Breast epithelium (tissue), 4 donors: ENCODE measurements around the gene KCTD16. TPM values are rescaled to one million over a fixed set of nuclear protein-coding genes. Genes with fewer than 3 reads are reported as not detected.

ENCODE experiments used
- DNase-seq, 2 donors: peaks; one replicate each; pipeline ENCODE4 v3.0.0-alpha.2; 2019; ENCODE audit warnings: low spot score in 2 of 2
- H3K27ac ChIP-seq, 2 donors: fragments of 200-600 bp; sonication (generic) in 1 of 2; one replicate each; pipeline ENCODE4 v1.5.1; 2016 to 2019; ENCODE audit warnings: mild to moderate bottlenecking in 1 of 2
- H3K27me3 ChIP-seq, 2 donors: fragments of 200-600 bp; sonication (generic) in 1 of 2; one replicate each; pipeline versions ENCODE4 v1.5.1 to v1.6.0; 2017 to 2019; ENCODE audit warnings: control low read depth in 1 of 2, mild to moderate bottlenecking in 1 of 2
- H3K36me3 ChIP-seq: fragments of 200-600 bp; one replicate; pipeline ENCODE4 v1.5.1; 2019
- H3K4me1 ChIP-seq, 2 donors: fragments of 200-600 bp; sonication (generic); one replicate each; pipeline ENCODE4 v1.5.1; 2016 to 2019; ENCODE audit warnings: control low read depth in 1 of 2
- H3K4me3 ChIP-seq, 3 donors: fragments of 200-600 bp; sonication (generic); 1 replicate in 2 of 3; 2 replicates in 1 of 3; pipeline ENCODE4 v1.5.1; 2016 to 2019; ENCODE audit warnings: mild to moderate bottlenecking in 3 of 3, moderate library complexity in 2 of 3
- H3K9me3 ChIP-seq, 2 donors: fragments of 200-600 bp; sonication (generic) in 1 of 2; one replicate each; pipeline ENCODE4 v1.5.1; 2016 to 2019; ENCODE audit warnings: control low read depth in 1 of 2
- POLR2A ChIP-seq: fragments of 450-650 bp; IDR thresholded peaks from one replicate; pipeline ENCODE4 v1.6.1; 2016; ENCODE audit warnings: antibody characterized with exemption, mild to moderate bottlenecking, moderate library complexity
- POLR2AphosphoS5 ChIP-seq, 3 donors: sonication (generic); formaldehyde crosslinking; IDR thresholded peaks; one replicate each; pipeline ENCODE4 v1.6.1; 2017; ENCODE audit warnings: antibody characterized with exemption in 3 of 3
- intact Hi-C: fragments of 100-400 bp; cut with DNase I; formaldehyde crosslinking; loops from one replicate; pipeline ENCODE4 v1.15.1; 2023; ENCODE audit warnings: low total_unique reads
- total RNA-seq, 3 donors: library from RNA; depleted of rRNA; stranded (reverse); fragments of >200 nt; gene quantifications; one replicate each; pipeline ENCODE4 v1.1.0, GENCODE V29; 2016
- TF ChIP-seq, protein P1 (sequence below), 3 donors: fragments of 450-650 bp; IDR thresholded peaks; one replicate each; pipeline ENCODE4 v1.5.1; 2016 to 2017; ENCODE audit warnings: antibody characterized with exemption in 3 of 3, mild to moderate bottlenecking in 3 of 3, moderate library complexity in 3 of 3

KCTD16 gene
- total RNA-seq, 3 donors from 2014 or later, result under 0.01 to 0.33 (median 0.32) TPM

DNA sequence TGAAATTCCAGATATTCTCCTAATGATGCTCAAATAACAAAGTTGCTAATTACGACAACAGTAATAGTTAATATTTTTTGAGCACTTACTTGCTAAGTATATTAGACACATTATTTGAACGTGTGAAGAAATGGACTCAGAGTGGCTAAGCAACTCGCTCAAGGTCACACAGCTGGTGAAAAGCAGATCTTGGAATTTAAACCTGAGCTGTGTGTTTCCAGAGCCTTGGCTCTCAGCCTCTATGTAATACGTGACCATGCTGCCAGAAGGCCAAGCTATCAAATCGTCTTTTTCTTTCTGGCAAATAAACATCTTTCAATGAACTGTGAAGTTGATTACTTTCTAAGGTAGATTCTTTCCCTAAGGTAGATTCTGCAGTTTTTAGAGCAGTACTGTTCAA is 61.6 kb downstream of the KCTD16 start:
- intact Hi-C loops, result no loop called here
- H3K4me3 ChIP-seq, result no peak overlapping the region
- H3K9me3 ChIP-seq, result no peaks in the 10 kb centered on the region
- no peaks in the 10 kb centered on the region for H3K27me3 ChIP-seq
- TF ChIP-seq, protein P1, sequence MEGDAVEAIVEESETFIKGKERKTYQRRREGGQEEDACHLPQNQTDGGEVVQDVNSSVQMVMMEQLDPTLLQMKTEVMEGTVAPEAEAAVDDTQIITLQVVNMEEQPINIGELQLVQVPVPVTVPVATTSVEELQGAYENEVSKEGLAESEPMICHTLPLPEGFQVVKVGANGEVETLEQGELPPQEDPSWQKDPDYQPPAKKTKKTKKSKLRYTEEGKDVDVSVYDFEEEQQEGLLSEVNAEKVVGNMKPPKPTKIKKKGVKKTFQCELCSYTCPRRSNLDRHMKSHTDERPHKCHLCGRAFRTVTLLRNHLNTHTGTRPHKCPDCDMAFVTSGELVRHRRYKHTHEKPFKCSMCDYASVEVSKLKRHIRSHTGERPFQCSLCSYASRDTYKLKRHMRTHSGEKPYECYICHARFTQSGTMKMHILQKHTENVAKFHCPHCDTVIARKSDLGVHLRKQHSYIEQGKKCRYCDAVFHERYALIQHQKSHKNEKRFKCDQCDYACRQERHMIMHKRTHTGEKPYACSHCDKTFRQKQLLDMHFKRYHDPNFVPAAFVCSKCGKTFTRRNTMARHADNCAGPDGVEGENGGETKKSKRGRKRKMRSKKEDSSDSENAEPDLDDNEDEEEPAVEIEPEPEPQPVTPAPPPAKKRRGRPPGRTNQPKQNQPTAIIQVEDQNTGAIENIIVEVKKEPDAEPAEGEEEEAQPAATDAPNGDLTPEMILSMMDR (IDR thresholded peaks at IDR 0.05), result no peak
- no peak for TF ChIP-seq POLR2AphosphoS5 (IDR thresholded peaks at IDR 0.05)
- no peak for TF ChIP-seq POLR2A
- H3K27ac ChIP-seq, result no peak overlapping the region
- no peaks in the 10 kb centered on the region for H3K4me1 ChIP-seq
- H3K36me3 ChIP-seq, result no peaks in the 10 kb centered on the region
- no peak for DNase-seq

DNA sequence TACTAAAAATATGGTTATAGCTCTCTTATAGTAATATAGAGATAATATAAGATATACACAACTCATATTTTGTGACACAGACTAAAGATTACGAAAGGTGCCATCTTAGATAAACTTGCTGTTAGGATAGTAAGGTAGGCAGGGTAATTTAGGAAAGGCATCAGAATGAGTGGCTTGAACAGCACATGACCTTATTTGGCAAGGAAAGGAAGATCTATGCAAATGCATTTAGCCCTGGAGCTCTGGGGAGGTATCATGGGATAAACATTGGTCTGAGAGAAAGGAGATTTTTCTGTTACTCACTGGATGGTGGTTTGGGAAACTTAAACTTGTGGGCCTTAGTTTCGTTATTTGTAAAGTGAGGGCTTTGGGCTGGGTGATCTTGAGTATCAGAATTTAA is 65.8 kb downstream of the KCTD16 start:
- H3K9me3 ChIP-seq, result no peaks in the 10 kb centered on the region
- no peaks in the 10 kb centered on the region for H3K4me1 ChIP-seq
- H3K27me3 ChIP-seq, result no peaks in the 10 kb centered on the region
- H3K4me3 ChIP-seq, result no peak overlapping the region
- intact Hi-C loops, result no loop called here
- no peak overlapping the region for H3K27ac ChIP-seq
- DNase-seq, result no peak
- TF ChIP-seq, protein P1 (IDR thresholded peaks at IDR 0.05), result no peak
- TF ChIP-seq POLR2AphosphoS5 (IDR thresholded peaks at IDR 0.05), result no peak
- TF ChIP-seq POLR2A, result no peak
- no peaks in the 10 kb centered on the region for H3K36me3 ChIP-seq

- Histone ChIP-seq H3K27ac (no peak overlapping the region), H3K36me3 (no peaks in the 10 kb centered on the region), H3K4me3 (no peak overlapping the region), H3K9me3 (no peaks in the 10 kb centered on the region), H3K27me3 (no peaks in the 10 kb centered on the region), H3K4me1 (no peaks in the 10 kb centered on the region)
- DNase-seq, result no peak
- TF ChIP-seq POLR2A, result no peak
- TF ChIP-seq POLR2AphosphoS5 (IDR thresholded peaks at IDR 0.05), result no peak
- TF ChIP-seq, protein P1 (IDR thresholded peaks at IDR 0.05), result no peak
- intact Hi-C loops, result no loop called here
These were observed 67.2 kb downstream of the KCTD16 start for GRCh38 chr5:144237851-144238250.

DNA sequence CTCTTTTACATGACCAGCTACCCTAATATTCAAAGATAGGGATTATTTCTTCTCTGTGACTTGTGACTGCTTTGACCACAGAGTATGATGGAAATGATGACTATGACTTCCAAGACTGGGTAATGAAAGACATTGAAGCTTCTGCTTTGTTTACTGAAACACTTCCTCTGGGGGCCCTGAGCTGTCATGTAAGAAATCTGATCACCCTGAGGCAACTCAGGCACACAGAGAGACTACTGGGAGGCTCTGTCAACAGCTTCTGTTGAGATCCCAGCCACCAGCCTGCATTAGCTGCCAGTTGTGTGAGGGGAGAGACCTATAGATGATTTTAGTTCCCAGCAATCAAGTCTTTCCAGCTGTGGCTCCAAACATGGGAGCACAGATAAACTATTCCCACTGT is 76.5 kb downstream of the KCTD16 start:
- H3K36me3 ChIP-seq, result no peaks in the 10 kb centered on the region
- no peak for DNase-seq
- intact Hi-C loops, result no loop called here
- TF ChIP-seq POLR2AphosphoS5 (IDR thresholded peaks at IDR 0.05) (no peak), POLR2A (no peak)
- TF ChIP-seq, protein P1 (IDR thresholded peaks at IDR 0.05), result no peak
- H3K9me3 ChIP-seq, result no peaks in the 10 kb centered on the region
- H3K4me1 ChIP-seq, result no peaks in the 10 kb centered on the region
- no peaks in the 10 kb centered on the region for H3K27me3 ChIP-seq
- H3K27ac ChIP-seq, result no peak overlapping the region
- H3K4me3 ChIP-seq, result no peak overlapping the region

DNA sequence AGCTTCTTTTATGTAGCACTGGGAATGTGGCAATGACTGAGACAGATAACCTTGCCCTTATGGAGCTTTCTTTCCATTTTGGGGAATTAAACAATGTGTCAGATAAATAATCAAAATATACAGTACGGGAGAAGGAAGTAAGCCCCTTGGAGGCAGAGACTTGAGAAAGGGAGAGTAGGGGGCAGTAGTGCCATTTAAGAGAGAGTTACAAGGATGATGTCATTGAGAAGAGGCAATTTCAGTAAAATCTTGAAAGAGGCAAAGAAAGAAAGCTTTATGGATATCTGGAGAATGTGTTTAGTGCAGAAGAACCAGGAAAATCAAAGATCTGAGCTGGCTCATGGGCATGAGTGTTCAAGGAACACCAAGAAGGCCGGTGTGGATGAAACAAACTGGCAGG is 77.3 kb downstream of the KCTD16 start:
- H3K9me3 ChIP-seq, result no peaks in the 10 kb centered on the region
- DNase-seq, result no peak
- H3K27ac ChIP-seq, result no peak overlapping the region
- TF ChIP-seq POLR2AphosphoS5 (IDR thresholded peaks at IDR 0.05), result no peak
- TF ChIP-seq POLR2A, result no peak
- TF ChIP-seq, protein P1 (IDR thresholded peaks at IDR 0.05), result no peak
- H3K27me3 ChIP-seq, result no peaks in the 10 kb centered on the region
- H3K4me3 ChIP-seq, result no peak overlapping the region
- intact Hi-C loops, result no loop called here
- no peaks in the 10 kb centered on the region for H3K4me1 ChIP-seq
- no peaks in the 10 kb centered on the region for H3K36me3 ChIP-seq
